Kidney epithelial cell (primary cell): Measurements from ENCODE around the gene PSMA1. TPM values are rescaled to one million over a fixed set of nuclear protein-coding genes. Genes with fewer than 3 reads are reported as not detected.

Experiments used
- DNase-seq: peaks from one replicate; pipeline ENCODE4 v3.0.0-alpha.2; 2010; ENCODE audit warnings: low read depth
- H3K27me3 ChIP-seq: 2 replicates; pipeline ENCODE4 v1.6.0; 2011; ENCODE audit warnings: low read length; ENCODE audit not compliant: control insufficient read depth, insufficient read depth
- H3K36me3 ChIP-seq: 2 replicates; pipeline ENCODE4 v1.5.1; 2011; ENCODE audit warnings: low read length; ENCODE audit not compliant: control insufficient read depth, insufficient read depth
- H3K4me3 ChIP-seq: 2 replicates; pipeline ENCODE4 v1.5.1; 2011; ENCODE audit warnings: low read depth, mild to moderate bottlenecking, control low read depth, low read length
- total RNA-seq: library from RNA; depleted of rRNA; stranded (reverse); fragments of >200 nt; gene quantifications from 2 replicates; pipeline ENCODE4 v1.2.3, GENCODE V29; 2015
- TF ChIP-seq, protein P1 (sequence below): IDR thresholded peaks from 2 replicates; pipeline ENCODE4 v1.5.1; 2011; ENCODE audit warnings: mild to moderate bottlenecking, moderate library complexity, low read length, control low read depth, inconsistent platforms; ENCODE audit not compliant: insufficient read depth, poor library complexity, severe bottlenecking

Gene PSMA1
- total RNA-seq, 1 donor from 2014 or later: 197 TPM

DNA sequence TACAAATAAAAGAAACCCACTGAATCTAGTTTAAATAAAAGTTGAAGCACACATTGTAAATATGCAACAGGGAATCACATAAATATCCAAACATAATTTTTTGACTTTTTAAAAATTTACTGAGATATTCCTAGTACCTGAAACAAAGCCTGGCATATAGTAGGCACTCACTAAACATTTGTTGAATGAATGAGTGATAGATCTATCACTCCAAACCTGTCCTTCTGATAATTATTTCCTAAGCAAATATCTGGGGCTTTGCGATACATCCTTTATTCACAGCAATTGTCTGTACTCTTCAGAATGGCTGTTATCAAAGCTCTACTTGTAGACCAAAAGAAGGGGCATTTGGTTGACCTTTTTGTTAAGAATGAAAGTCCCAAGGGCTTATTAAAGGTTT, 2.6 kb upstream of the PSMA1 start:
- H3K4me3 ChIP-seq: no peak overlapping the region
- DNase-seq: no peak
- TF ChIP-seq, protein P1, sequence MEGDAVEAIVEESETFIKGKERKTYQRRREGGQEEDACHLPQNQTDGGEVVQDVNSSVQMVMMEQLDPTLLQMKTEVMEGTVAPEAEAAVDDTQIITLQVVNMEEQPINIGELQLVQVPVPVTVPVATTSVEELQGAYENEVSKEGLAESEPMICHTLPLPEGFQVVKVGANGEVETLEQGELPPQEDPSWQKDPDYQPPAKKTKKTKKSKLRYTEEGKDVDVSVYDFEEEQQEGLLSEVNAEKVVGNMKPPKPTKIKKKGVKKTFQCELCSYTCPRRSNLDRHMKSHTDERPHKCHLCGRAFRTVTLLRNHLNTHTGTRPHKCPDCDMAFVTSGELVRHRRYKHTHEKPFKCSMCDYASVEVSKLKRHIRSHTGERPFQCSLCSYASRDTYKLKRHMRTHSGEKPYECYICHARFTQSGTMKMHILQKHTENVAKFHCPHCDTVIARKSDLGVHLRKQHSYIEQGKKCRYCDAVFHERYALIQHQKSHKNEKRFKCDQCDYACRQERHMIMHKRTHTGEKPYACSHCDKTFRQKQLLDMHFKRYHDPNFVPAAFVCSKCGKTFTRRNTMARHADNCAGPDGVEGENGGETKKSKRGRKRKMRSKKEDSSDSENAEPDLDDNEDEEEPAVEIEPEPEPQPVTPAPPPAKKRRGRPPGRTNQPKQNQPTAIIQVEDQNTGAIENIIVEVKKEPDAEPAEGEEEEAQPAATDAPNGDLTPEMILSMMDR: no peak
- H3K36me3 ChIP-seq: peaks cover 1% of the 10 kb centered on the region
- no peaks in the 10 kb centered on the region for H3K27me3 ChIP-seq

DNA sequence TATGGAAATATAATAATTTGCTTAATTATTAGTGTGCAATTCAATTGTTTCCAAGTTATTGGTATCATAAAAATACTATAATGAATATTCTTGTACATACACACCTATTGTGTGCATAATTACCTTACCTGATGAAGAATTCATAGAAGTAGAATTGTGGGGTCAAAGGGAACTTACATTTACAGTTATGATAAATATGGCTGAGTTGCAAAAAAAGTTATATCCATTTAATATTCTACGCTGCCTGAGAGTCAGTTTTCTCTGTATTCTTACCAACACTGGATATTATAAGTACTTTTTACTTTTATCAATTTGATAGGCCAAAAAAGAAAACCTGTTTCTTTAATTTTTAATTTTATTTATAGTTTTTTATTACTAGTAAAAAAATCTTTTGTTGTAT, 2.1 kb upstream of the PSMA1 start:
- TF ChIP-seq, protein P1: no peak
- Histone ChIP-seq H3K4me3 (no peak overlapping the region), H3K36me3 (peaks cover 1% of the 10 kb centered on the region), H3K27me3 (no peaks in the 10 kb centered on the region)
- DNase-seq: no peak

DNA sequence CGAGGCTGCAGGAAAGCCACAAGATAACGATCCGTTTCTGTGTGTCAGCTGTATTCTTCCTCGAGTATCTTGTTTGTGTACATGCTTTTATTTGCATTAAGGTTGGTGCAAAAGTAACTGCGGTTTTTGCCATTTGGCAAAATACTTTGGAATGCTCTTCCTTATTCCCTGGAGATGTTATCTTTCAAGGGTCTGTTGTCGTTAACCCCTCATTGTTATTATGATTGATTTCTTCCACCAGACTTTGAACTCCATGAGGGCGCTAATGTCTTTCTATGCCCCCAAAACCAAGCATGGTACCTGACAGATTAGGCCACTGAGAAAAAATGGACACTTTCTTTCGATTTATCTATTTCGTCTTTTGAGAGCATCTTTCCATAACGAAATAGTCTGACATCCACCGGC, 563 bp upstream of the PSMA1 start:
- DNase-seq: no peak
- Histone ChIP-seq H3K36me3 (peaks cover 1% of the 10 kb centered on the region), H3K4me3 (peak overlapping the region; percentile 63), H3K27me3 (no peaks in the 10 kb centered on the region)
- TF ChIP-seq, protein P1: no peak

DNA sequence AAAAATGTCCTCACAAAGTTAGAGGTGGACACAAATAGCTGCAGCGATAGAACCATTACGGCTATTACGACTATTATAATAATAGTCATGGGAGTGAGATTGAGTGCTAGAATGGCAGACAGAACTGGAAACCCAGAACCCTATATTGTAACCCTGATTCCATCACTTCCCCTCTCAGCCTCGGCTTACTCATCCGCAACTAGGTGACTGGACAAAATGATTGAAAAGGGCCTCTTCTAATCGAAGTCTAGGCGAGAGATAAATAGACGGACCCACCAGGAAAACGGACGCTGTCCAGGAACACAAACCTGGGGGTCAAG, 629 bp downstream of the PSMA1 start:
- Histone ChIP-seq H3K4me3 (peak overlapping the region; percentile 63), H3K27me3 (no peaks in the 10 kb centered on the region), H3K36me3 (peaks cover 1% of the 10 kb centered on the region)
- TF ChIP-seq, protein P1: no peak
- DNase-seq: no peak

DNA sequence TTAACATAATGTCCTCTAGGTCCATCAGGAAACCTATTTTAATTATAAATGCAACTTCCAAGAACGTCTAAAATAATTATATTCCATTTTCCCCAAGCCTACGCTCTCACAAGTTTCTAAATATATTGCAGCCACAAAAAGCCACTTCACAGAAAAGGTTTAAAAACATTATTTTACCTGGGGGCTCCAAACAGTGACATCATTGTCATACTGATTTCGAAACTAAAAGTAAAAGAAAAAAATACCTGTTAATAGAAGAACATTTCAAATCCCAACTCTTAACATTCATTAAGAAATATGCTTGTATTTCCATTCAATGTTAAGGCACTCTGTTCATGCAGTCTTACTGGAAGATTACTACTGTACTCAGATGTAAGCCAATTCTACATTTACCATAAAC, 1.4 kb downstream of the PSMA1 start:
- H3K27me3 ChIP-seq: no peaks in the 10 kb centered on the region
- no peak for DNase-seq
- TF ChIP-seq, protein P1: no peak
- peak overlapping the region; percentile 63 for H3K4me3 ChIP-seq
- peaks cover 1% of the 10 kb centered on the region for H3K36me3 ChIP-seq

DNA sequence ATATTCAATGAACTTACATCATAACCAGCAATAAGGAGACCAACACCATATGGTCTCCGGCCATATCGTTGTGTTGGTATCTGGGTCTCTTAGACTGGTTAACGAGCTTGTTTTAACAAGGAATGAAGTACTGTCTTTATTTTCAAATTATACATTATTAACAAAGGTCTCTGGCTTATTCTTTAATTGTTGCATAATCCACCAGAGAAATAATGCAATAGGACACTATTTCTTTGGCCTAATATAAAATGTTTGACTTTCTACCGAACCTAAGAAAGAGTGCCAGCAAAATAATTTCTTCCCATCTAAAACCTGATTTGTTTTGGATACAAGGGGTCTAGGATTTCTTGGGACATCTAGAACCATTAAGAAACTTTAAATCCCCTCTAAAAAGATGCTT, 6.4 kb downstream of the PSMA1 start:
- TF ChIP-seq, protein P1: no peak
- Histone ChIP-seq H3K36me3 (peaks cover 3% of the 10 kb centered on the region), H3K4me3 (no peak overlapping the region), H3K27me3 (no peaks in the 10 kb centered on the region)
- DNase-seq: no peak
